ENCODE measurements around the gene PHAX.

Gene PHAX

GRCh38 chr5:126675338-126675737, 74.6 kb downstream of the PHAX start:
- H3K4me3 ChIP-seq (ENCODE audit: insufficient read depth, low read depth, low read length, poor library complexity, severe bottlenecking), result no peak overlapping the region
- no peaks in the 10 kb centered on the region for H3K4me1 ChIP-seq (ENCODE audit: control insufficient read depth, insufficient read depth, low read length, poor library complexity, severe bottlenecking)

DNA sequence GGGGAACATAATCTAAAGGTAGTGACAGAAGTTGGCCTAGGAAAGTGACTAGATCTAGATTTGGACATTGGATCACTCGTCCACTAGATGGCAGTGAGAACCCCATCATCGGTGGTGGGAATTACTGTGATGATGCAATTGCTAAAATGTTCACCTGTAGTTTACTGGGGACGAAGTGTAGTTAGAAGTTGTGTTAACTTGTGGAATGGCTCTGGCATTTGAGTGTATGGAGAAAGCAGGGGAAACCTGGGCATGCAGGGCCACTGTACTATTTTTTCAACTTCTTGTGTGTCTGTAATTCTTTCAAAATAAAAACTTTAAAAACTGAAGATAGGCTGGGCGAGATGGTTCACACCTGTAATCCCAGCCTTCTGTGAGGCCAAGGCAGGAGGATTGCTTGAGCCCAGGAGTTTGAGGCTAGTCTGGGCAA, 75.5 kb downstream of the PHAX start:
- H3K27me3 ChIP-seq (replicated peaks; ENCODE audit: control insufficient read depth, insufficient read depth, low read length, poor library complexity, severe bottlenecking), result no peaks in the 10 kb centered on the region
- no peaks in the 10 kb centered on the region for H3K36me3 ChIP-seq (ENCODE audit: control insufficient read depth, insufficient read depth, low read length)
- no peaks in the 10 kb centered on the region for H3K9me3 ChIP-seq (ENCODE audit: control insufficient read depth, low read length)
- no peak overlapping the region for H3K27ac ChIP-seq (ENCODE audit: insufficient read depth, low read length, poor library complexity, severe bottlenecking)
- H3K4me3 ChIP-seq (ENCODE audit: insufficient read depth, low read depth, low read length, poor library complexity, severe bottlenecking), result no peak overlapping the region
- peak; percentile 32 to 50 (median 42) for DNase-seq
- no peaks in the 10 kb centered on the region for H3K4me1 ChIP-seq (ENCODE audit: control insufficient read depth, insufficient read depth, low read length, poor library complexity, severe bottlenecking)

More at GRCh38 chr5:126675338-126675737, 74.6 kb downstream of the PHAX start:
- H3K27me3 ChIP-seq (replicated peaks; ENCODE audit: control insufficient read depth, insufficient read depth, low read length, poor library complexity, severe bottlenecking), result no peaks in the 10 kb centered on the region
- no peaks in the 10 kb centered on the region for H3K9me3 ChIP-seq (ENCODE audit: control insufficient read depth, low read length)
- H3K36me3 ChIP-seq (ENCODE audit: control insufficient read depth, insufficient read depth, low read length), result no peaks in the 10 kb centered on the region
- DNase-seq, result no peak
- H3K27ac ChIP-seq (ENCODE audit: insufficient read depth, low read length, poor library complexity, severe bottlenecking), result no peak overlapping the region

All from effector memory CD4-positive, alpha-beta T cell (primary cell).